Aorta (tissue), 5 donors: ENCODE data around the gene C19orf25. TPM values are rescaled to one million over a fixed set of nuclear protein-coding genes. Genes with fewer than 3 reads are reported as not detected.
"Not testable (repeated sequence)": the region's sequence is repeated elsewhere in the genome, so short reads cannot be mapped to it uniquely, and the experiment has no call there.

Experiments used
- ATAC-seq: fragments of 200-7000 bp; cut with Tn5 transposase; one replicate; pipeline ENCODE4 v1.9.1; 2022; ENCODE audit warnings: moderate library complexity; ENCODE audit not compliant: low FRiP score
- DNase-seq, 2 donors: peaks; one replicate each; pipeline ENCODE4 v3.0.0-alpha.2; 2020
- H3K27ac ChIP-seq, 2 donors: one replicate each; pipeline ENCODE4 v1.5.1; 2013; ENCODE audit warnings: low read length in 2 of 2, mild to moderate bottlenecking in 2 of 2, moderate library complexity in 2 of 2, control low read depth in 1 of 2, inconsistent platforms in 1 of 2, low read depth in 1 of 2
- H3K27me3 ChIP-seq, 2 donors: one replicate each; pipeline ENCODE4 v1.6.1; 2013; ENCODE audit warnings: control low read depth in 1 of 2, low read length in 1 of 2, mild to moderate bottlenecking in 1 of 2, moderate library complexity in 1 of 2; ENCODE audit not compliant: insufficient read depth in 2 of 2, control insufficient read depth in 1 of 2
- H3K36me3 ChIP-seq, 2 donors: one replicate each; pipeline ENCODE4 v1.6.1; 2013; ENCODE audit warnings: control low read depth in 1 of 2, low read length in 1 of 2, mild to moderate bottlenecking in 1 of 2; ENCODE audit not compliant: insufficient read depth in 2 of 2, control insufficient read depth in 1 of 2
- H3K4me1 ChIP-seq, 2 donors: one replicate each; pipeline ENCODE4 v1.6.1; 2013; ENCODE audit warnings: low read length in 2 of 2, control low read depth in 1 of 2, mild to moderate bottlenecking in 1 of 2, moderate library complexity in 1 of 2; ENCODE audit not compliant: insufficient read depth in 2 of 2, control insufficient read depth in 1 of 2
- H3K4me3 ChIP-seq, 2 donors: one replicate each; pipeline ENCODE4 v1.5.1; 2013; ENCODE audit warnings: low read length in 2 of 2, control low read depth in 1 of 2, mild to moderate bottlenecking in 1 of 2
- H3K9me3 ChIP-seq: one replicate; pipeline ENCODE4 v1.6.1; 2013; ENCODE audit warnings: mild to moderate bottlenecking, low read length; ENCODE audit not compliant: control insufficient read depth
- WGBS, 2 donors: extraction: QIAGEN DNeasy Blood & Tissue Kit; methylation state at CpG; one replicate each; pipeline ENCODE4 v1.1.7; 2013; 5-methylcytosine and 5-hydroxymethylcytosine counted together
- intact Hi-C, 2 donors: fragments of 100-400 bp; cut with DNase I; formaldehyde crosslinking; loops; one replicate each; pipeline versions ENCODE4 v1.14.2 to v1.15.0; 2022
- polyA plus RNA-seq, 2 donors: library from polyadenylated mRNA; stranded (reverse); fragments of 200-250 nt; gene quantifications; one replicate each; pipeline ENCODE4 v1.2.3, GENCODE V29; 2013
- total RNA-seq, 2 donors: library from RNA; stranded (reverse); fragmentation: NEBNext Ultra II Directional; extraction: Animal tissue kit (Norgen Biotek cat#: 25700); gene quantifications; one replicate each; pipeline ENCODE4 v1.2.1, GENCODE V29; 2021
- donor health status: healthy with polysubstance abuse.
- donor health status: Bipolar disorder and iron deficiency.
- donor health status: DM: no; HTN: no; CAD: no.
- donor health status: DM: no; HTN: no; CAD: no.
- donor health status: DM: yes; HTN: yes; CAD: no.

C19orf25 gene
- total and polyA plus RNA-seq, 4 donors, result 19.0 to 33.5 (median 22.8) TPM

- H3K4me1 ChIP-seq, result no peaks in the 10 kb centered on the region
- DNase-seq, result peak in 1 of 2 donors; percentile 87
- H3K4me3 ChIP-seq, result no peak overlapping the region
- ATAC-seq, result peak; percentile 31
- no peaks in the 10 kb centered on the region for H3K9me3 ChIP-seq
- no peaks in the 10 kb centered on the region for H3K36me3 ChIP-seq
- no peak overlapping the region for H3K27ac ChIP-seq
- intact Hi-C loops, result loop anchor here in 1 of 2 donors (10.0 kb wide), 1 partner anchor 229 kb away; the partner anchor contains the start of gene FAM174C
- no peaks in the 10 kb centered on the region for H3K27me3 ChIP-seq
- WGBS, 2 donors, result 3% methylated on average over 46 to 49 of the region's 49 CpGs
Observed at GRCh38 chr19:1503089-1503924, 24.3 kb upstream of the C19orf25 start.

DNA sequence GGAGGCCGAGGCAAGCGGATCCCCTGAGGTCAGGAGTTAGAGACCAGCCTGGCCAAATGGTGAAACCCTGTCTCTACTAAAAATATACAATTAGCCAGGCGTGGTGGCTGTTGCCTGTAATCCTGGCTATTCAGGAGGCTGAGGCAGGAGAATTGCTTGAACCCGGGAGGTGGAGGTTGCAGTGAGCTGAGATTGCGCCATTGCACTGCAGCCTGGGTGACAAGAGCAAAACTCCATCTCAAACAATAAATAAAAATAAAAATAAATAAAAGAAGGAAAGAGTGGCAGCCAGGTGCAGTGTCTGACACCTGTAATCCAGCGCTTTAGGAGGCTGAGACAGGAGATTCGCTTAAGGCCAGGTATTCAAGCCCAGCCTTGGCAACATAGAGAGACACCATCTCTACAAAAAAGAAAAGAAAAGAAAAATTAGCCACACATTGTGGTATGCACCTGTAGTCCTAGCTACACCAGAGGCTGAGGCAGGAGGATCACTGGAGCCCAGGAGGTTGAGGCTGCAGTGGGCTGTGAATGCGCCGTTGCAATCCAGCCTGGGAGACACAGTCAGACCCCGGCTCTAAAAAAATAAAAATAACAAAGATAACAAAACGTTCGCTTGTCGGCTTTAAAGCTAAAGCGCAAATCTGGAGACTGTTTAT, 23.5 kb upstream of the C19orf25 start:
- Histone ChIP-seq H3K36me3 (no peaks in the 10 kb centered on the region), H3K27ac (no peak overlapping the region), H3K4me1 (no peaks in the 10 kb centered on the region), H3K27me3 (no peaks in the 10 kb centered on the region), H3K9me3 (no peaks in the 10 kb centered on the region), H3K4me3 (no peak overlapping the region)
- WGBS, 2 donors, result 47 to 48% methylated on average over 14 of the region's 14 CpGs
- ATAC-seq, result no peak
- intact Hi-C loops, result loop anchor here in 1 of 2 donors (10.0 kb wide), 1 partner anchor 228 kb away; the partner anchor contains the start of gene FAM174C
- DNase-seq, result no peak

DNA sequence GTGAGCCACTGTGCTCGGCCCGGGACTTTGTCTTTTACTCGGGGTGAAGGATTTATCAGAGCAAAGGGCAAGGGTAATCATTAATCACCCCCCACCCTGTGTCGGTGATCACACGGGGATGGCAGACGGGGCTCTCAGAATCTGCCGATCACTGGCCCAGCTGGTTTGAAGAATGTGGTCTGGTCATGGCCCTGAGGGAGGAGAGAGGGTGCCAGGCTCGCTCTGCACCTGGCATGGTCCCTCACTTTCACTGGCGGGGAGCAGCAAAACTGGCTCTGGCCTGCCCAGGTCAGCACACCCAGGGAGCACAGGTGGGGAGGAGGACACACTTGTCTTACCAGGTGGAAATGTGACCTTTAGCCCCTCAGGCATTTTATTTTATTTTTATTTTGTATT, 22.2 kb upstream of the C19orf25 start:
- H3K9me3 ChIP-seq, result no peaks in the 10 kb centered on the region
- 67 to 85% methylated on average over 9 of the region's 9 CpGs for WGBS, 2 donors
- H3K36me3 ChIP-seq, result no peaks in the 10 kb centered on the region
- DNase-seq (no peak), ATAC-seq (no peak)
- H3K4me3 ChIP-seq, result no peak overlapping the region
- no peaks in the 10 kb centered on the region for H3K27me3 ChIP-seq
- intact Hi-C loops, result loop anchor here in 1 of 2 donors (10.0 kb wide), 1 partner anchor 226 kb away; the partner anchor contains the start of gene FAM174C
- H3K4me1 ChIP-seq, result no peaks in the 10 kb centered on the region
- H3K27ac ChIP-seq, result no peak overlapping the region

- H3K27ac ChIP-seq, H3K9me3 ChIP-seq, H3K4me1 ChIP-seq, H3K27me3 ChIP-seq, H3K4me3 ChIP-seq, H3K36me3 ChIP-seq, DNase-seq, intact Hi-C loops, ATAC-seq: not testable (repeated sequence)
- 88 to 90% methylated on average over 15 to 34 of the region's 34 CpGs for WGBS, 2 donors
Observed at GRCh38 chr19:1499231-1499630, 20.2 kb upstream of the C19orf25 start.

DNA sequence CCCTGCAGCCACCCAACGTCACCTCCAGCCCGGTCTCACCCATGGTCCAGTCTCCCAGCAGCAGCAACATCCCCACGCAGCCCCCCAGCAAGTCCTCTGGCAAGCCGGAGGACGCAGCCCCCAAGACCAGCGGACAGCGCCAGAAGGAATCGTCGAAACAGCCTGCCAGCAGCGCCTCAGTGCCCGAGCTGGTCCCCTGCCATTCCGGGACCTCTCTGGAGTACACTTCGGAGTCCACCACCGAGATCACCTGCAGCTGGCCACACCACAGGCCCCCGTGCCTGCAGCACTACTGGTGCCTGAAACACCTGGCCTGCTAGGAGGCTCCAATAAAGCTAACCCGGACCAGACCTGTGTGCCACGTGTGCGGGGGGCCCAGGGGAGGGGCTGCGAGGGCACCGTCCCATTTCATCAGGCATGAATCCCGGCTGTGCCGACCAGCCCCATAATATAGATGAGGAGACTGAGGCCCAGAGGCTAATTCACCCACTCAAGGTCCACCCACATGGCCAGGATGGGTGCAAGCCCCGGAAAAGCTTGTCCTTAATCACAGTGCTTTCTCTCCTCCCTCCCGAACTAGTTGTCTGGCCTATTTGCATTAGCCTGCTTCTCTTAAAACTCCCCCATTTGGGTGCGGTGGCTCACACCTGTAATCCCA, 18.7 kb upstream of the C19orf25 start:
- Histone ChIP-seq H3K4me1 (no peaks in the 10 kb centered on the region), H3K9me3 (no peaks in the 10 kb centered on the region), H3K36me3 (no peaks in the 10 kb centered on the region), H3K27ac (no peak overlapping the region), H3K27me3 (no peaks in the 10 kb centered on the region), H3K4me3 (no peak overlapping the region)
- 80 to 84% methylated on average over 25 of the region's 25 CpGs for WGBS, 2 donors
- ATAC-seq (no peak), DNase-seq (no peak)
- intact Hi-C loops, result no loop called here

DNA sequence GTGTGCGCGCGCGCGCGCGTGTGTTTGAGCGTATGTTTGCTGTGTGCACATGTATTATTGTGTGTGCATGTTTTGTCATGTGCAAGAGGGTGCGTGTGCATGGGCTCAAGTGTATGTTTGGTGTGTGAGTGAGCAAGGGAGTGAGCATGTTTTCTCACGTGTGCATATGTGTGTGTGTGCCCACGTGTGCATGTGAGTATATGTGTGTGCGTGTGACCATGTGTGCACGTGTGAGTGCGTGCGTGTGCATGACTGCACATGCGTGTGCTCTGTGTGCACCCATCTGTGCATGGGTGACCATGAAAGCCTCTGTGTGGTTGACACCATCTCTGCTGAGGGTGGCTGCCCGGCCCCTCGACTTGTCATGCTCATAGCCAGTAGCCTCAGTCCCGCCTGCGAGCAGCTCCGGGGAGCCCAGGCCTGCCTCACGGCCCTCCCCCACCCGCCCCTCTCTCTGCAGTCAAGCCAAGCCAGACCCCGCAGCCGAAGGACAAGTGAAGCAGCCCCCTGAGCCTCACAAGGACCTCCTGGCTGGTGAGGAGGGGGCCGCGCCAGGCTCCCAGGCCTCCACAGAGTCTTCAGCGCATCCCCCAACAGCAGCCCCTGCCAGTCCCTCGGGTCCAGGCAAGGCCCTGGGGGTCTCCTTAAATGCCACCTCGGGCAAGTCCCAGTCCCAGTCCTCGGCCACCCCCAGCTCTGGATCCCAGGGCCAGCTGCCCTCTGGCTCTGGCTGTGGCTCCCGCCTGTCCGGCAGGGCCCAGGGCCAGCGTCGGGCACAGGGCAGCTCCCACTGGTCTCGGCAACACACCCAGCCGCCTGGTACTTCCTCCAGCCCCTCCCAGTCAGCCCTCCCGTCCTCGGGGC, 17.9 kb upstream of the C19orf25 start:
- WGBS, 2 donors, result 70 to 73% methylated on average over 39 of the region's 39 CpGs
- Histone ChIP-seq H3K4me1 (no peaks in the 10 kb centered on the region), H3K27ac (no peak overlapping the region), H3K4me3 (no peak overlapping the region), H3K27me3 (no peaks in the 10 kb centered on the region), H3K9me3 (no peaks in the 10 kb centered on the region), H3K36me3 (no peaks in the 10 kb centered on the region)
- DNase-seq, result peak in 1 of 2 donors; percentile 75
- no peak for ATAC-seq
- intact Hi-C loops, result no loop called here

DNA sequence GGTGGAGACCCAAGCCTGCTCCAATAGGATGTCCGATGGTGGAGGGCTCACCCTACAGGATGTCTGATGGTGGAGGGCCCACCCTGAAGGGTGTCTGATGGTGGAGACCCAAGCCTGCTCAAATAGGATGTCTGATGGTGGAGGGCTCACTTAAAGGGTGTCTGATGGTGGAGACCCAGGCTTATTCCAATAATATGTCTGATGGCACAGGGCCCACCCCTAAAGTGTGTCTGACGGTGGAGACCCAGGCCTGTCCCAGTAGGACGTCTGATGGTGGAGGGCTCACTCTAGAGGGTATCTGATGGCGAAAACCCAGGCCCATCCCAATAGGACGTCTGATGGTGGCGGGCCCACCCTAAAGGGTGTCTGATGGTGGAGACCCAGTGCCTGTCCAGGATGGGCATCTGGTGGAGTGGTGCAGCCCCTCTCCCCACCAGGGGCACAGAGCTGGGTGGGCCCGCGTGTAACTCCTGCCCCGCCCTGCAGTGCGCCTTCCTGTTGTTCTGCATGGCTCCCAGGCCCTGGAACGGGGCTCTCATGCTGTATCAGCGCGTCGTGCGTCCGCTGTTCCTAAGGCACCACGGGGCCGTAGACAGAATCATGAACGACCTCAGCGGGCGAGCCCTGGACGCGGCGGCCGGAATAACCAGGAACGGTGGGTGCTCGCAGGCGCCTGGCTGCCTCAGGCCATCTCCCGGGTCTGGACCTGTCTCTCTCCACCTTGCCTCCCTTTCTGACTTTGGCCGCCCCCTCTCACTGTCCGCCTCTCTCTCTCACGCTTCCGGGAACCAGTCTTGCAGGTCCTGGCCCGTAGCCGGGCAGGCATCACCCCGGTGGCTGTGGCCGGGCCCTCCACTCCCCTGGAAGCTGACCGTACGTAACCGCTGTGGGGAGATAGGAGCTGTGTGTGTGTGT, 17.0 kb upstream of the C19orf25 start:
- H3K36me3 ChIP-seq, result no peaks in the 10 kb centered on the region
- DNase-seq, result no peak
- intact Hi-C loops, result no loop called here
- no peak overlapping the region for H3K27ac ChIP-seq
- no peaks in the 10 kb centered on the region for H3K4me1 ChIP-seq
- ATAC-seq, result no peak
- H3K4me3 ChIP-seq, result no peak overlapping the region
- no peaks in the 10 kb centered on the region for H3K27me3 ChIP-seq
- WGBS, 2 donors, result 85% methylated on average over 40 of the region's 40 CpGs
- no peaks in the 10 kb centered on the region for H3K9me3 ChIP-seq
